ENCODE measurements around the gene CXCR6. TPM values are rescaled to one million over a fixed set of nuclear protein-coding genes. Genes with fewer than 3 reads are reported as not detected.

CXCR6 gene
- total and polyA plus RNA-seq, 2 of the 8 experiments (the other 6 are each of a cell fraction or from before 2014, with no cell fraction given) = not detected

GRCh38 chr3:45959201-45959600, 15.9 kb downstream of the CXCR6 start (continued):
- no peak for TF ChIP-seq PHF8 (conservative IDR thresholded peaks at IDR 0.05; ENCODE audit: low read depth, low read length)
- no peak for TF ChIP-seq CTCF (IDR thresholded peaks at IDR 0.05; ENCODE audit: control extremely low read depth in 1 of 3, insufficient read depth in 1 of 3, low read depth in 1 of 3, low read length in 3 of 3)
- TF ChIP-seq RFX5 (IDR thresholded peaks at IDR 0.05; ENCODE audit: borderline replicate concordance, low read depth, low read length) = no peak
- TF ChIP-seq EGR1 (IDR thresholded peaks at IDR 0.05; ENCODE audit: borderline replicate concordance, low read depth, low read length) = no peak
- no peak for TF ChIP-seq CBX5 (IDR thresholded peaks at IDR 0.05; ENCODE audit: low read depth, low read length)
